Measurements from ENCODE around the gene BRI3.
"Not testable (repeated sequence)": the region's sequence is repeated elsewhere in the genome, so short reads cannot be mapped to it uniquely, and the experiment has no call there.

BRI3 gene

GRCh38 chr7:98315994-98316527 is 34.6 kb downstream of the BRI3 start:
- DNase-seq, result not testable (repeated sequence)

- no peak for DNase-seq
These were observed 36.0 kb downstream of the BRI3 start for GRCh38 chr7:98317366-98318040.

- DNase-seq, result no peak
These were observed 37.7 kb downstream of the BRI3 start for GRCh38 chr7:98319176-98319575.

GRCh38 chr7:98321301-98321700 is 39.8 kb downstream of the BRI3 start:
- no peak for DNase-seq

GRCh38 chr7:98322331-98323270 is 41.1 kb downstream of the BRI3 start:
- DNase-seq, result no peak

DNA sequence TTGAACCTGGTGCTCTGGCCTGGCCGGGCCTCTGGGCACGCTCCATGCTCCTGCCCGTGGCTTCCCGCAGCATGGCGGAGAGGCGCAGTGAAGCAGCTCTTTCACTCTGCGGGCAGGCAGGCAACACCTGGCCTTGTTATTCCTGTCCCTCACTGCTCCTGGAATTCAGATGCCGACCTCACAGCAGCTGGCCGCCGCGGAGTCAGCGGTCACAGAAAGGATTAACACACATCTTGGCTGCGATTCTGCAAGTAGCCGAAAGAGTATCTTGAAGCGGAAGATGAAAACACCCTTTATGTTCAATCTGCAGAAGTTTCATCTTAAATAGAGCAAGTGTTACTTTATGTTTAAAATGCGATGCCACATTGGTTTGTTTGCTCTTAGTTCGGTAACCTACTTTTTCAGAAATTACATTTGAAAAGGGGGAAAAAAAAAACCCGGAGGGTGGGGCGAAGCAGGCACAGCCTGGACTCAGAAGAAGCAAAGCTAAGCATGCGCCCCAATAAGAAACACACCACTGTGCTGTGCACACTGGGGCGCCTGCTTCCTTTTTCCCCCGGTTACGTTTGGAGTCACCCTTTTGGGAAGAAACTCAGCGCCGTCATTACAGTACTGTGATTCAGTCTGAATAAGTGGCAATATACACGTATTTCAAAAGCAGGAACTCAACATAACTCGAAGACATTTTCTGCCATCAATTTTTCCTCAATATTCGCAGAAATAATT is 42.3 kb downstream of the BRI3 start:
- no peak for DNase-seq

DNA sequence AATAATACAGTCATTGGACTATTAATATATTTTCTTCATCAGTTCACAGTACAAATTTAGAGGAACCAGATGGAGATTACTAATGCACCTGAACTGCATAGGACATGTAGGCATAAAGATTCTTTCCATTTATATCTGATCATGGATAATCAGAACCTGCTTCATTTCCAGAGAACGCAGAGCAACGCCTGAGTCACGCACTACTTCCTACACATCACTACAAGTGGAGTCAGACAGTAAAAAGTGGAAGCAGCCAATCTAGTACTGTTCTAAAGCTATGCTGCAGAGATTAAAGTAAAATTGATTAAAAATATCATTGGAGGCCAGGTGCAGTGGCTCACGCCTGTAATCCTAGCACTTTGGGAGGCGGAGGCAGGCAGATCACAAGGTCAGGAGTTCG is 43.3 kb downstream of the BRI3 start:
- no peak for DNase-seq

- no peak for DNase-seq
These were observed 47.8 kb downstream of the BRI3 start for GRCh38 chr7:98329100-98329790.

DNA sequence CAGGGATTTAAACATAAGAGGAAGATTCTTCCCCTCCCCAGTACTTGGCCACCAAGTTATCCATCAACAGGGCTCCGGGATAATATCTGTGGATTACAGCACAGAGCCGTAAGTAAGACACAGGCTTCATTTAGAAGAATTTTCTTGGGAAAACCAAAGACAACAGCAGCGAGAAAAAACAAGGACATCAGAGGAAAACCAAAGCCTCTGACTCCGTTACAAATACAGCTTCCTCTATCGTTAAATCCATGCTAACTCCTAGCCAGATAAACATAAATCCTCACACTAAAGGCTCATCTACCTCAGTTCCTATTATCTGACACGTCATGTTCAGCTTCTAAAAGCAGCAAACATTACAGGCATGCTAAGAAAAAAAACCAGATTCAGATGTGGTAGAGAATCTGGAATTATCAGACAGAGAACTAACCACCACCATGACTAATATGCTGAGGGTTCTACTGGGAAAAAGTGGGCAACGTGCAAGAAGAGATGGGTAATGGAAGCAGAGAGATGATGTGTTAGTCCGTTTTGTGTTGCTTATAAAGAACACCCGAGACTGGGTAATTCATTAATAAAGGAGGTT is 48.4 kb downstream of the BRI3 start:
- DNase-seq, result no peak

DNA sequence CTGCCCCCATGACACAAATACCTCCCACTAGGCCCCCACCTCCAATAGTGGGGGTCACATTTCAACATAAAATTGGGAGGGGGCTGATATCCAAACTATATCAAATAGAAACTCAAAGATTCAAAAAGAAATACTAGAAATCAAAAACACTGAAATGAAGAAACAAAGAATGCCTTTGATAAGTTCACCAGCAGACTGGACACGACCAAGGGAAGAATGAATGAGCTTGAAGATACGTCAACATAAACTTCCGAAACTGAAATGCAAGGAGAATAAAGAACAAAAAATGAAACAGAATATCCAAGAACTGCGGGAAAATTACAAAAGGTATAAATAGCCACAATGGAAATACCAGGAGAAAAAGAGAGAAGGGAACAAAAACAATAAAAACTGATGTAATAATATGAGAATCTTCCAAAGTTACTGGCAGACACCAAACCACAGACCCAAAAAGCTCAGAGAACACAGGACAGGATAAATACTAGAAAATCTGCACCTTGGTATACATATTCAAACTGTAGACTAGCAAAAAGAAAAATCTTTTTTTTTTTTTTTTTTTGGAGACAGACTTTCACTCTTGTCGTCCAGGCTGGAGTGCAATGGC is 49.5 kb downstream of the BRI3 start:
- no peak for DNase-seq

GRCh38 chr7:98334081-98334480 is 52.6 kb downstream of the BRI3 start:
- DNase-seq, result no peak

DNA sequence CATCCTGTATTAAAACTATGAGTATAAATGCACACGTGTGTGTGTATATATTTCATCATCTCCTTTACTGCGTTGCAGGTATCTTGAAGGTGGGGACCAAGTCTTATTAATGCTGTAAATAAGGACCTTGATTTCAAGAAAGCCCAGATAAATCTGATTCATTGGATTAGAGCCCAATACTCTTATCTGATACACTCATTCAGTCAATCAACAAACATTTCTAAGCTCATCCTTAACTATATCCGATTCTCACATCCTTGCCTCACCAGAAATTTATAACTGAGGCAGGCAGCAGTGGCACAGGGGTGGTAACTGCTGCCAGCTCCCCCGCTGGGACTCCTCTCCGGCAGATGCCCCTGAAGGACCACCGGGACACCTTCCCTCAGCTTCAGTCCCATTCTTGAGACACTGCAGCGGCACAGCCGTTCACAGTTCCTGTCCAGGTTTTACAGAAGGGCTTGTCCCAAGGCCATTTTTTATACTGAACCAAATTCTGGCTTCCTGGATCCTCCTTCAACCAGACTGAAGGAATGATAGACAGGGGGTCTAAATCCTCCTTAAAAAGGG is 54.0 kb downstream of the BRI3 start:
- no peak for DNase-seq

DNA sequence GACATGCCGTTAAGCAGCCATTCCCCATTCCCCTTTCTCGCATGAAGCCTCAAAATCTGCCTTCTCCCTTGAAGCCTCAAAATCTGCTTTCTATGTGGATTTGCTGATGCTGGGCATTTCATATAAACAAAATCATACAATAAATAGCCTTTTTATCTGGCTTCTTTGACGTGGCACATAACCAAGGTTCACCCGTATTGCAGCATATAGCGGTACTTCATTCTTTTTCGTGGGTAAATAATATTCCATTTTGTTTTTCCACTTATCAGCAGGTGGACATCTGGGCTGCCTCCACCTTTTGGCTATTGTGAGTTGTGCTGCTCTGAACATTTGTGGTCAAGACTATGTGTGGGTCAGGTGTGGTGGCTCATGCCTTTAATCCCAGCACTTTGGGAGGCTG is 57.0 kb downstream of the BRI3 start:
- no peak for DNase-seq

DNA sequence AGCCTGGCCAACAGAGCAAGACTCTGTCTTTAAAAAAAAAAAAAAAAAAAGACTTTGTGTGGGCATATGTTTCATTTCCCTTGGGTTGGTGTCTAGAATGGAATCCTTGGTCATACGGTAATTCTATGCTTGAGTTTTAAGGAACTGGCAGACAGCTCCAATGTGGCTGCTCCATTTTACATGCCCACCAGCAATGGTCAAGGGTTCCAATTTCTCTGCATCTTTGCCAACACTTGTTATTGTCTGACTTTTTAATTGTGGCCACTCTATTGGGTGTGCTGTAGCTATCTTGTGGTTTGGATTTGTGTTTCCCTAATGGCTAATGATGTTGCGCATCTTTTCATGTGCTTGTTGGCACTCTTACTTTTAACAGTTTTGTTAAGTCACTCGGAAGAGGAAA is 57.6 kb downstream of the BRI3 start:
- DNase-seq, result no peak

DNA sequence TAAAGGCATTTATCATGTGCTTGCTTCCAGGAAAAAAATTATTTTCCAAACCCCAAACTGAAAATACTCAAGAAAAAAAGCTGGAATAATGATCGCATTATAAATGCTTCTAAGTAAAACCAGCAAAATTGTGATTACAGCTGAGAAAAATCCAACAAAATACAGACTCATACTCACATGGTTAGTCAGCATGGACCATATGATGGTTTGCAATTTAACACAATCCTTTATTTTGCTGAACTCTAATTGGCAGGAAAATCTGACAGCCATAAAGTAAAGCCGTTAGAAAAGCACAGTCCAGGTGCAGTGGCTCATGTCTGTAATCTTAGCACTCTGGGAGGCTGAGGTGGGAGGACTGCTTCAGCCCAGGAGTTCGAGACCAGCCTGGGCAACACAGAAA is 59.6 kb downstream of the BRI3 start:
- DNase-seq, result no peak

All from activated naive CD4-positive, alpha-beta T cell (primary cell).